ENCODE measurements around the gene FBN1. TPM values are rescaled to one million over a fixed set of nuclear protein-coding genes. Genes with fewer than 3 reads are reported as not detected.
A peak's percentile ranks its signal among the peaks of the same experiment; 100 is the strongest.

Gene FBN1
- total RNA-seq, 4 donors from 2014 or later: 13.0 to 28.0 (median 20.9) TPM

DNA sequence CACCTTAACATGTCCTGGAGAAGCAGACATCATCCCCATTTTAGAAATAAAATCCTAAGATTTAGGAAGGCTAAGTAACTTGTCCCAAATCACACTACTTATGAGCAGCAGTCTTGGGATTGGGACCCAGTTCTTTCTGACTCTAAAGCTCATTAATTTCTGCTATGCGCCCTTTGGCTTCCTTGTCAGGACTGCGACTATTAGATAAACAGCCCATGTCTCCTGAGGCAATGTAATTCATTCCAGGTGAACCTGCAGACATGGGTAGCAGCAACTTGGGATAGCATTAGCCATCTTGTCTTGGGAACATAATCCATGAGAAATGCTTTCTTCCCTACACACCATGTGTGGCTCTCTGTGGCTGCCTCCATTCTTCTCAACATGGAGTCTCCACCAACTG, 32.3 kb upstream of the FBN1 start:
- H3K27ac ChIP-seq: no peak overlapping the region
- in situ Hi-C loops (cut with MboI; ENCODE audit: low sequenced_read_pairs in 4 of 4): no loop called here

DNA sequence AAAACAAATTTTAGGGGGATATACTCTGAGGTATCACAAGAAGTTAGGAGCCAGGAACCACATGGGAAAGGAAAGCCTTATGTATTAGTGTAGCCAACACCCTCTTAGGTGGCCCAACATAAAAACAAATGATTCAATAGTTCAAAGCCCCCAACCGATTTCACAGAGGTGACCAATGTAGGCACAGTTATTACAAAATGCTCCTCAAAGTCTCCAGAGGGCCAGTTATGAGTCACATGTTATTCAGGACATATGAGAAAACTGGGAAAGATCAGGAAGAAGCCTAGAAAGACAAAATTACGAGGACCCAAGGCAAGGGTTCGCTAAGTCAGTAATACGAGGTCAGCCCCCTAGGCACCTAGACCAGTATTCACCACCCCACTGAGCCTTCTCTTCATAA, 29.9 kb upstream of the FBN1 start:
- no peaks in the 10 kb centered on the region for H3K27me3 ChIP-seq

More for the DNA sequence above, 32.3 kb upstream of the FBN1 start:
- no peak for DNase-seq
- Histone ChIP-seq H3K4me3 (no peak overlapping the region), H3K4me1 (no peaks in the 10 kb centered on the region), H3K36me3 (no peaks in the 10 kb centered on the region), H3K9me3 (no peaks in the 10 kb centered on the region), H3K27me3 (no peaks in the 10 kb centered on the region)
- ATAC-seq: no peak
- intact Hi-C loops (cut with DNase I; ENCODE audit: low total_unique reads): no loop called here
- TF ChIP-seq CTCF (IDR thresholded peaks at IDR 0.05 in 4 of 5, conservative IDR thresholded peaks at IDR 0.05 in 1 of 5) (no peak), POLR2A (IDR thresholded peaks at IDR 0.05) (no peak)

GRCh38 chr15:48674876-48675275, 29.4 kb upstream of the FBN1 start:
- DNase-seq (no peak), ATAC-seq (no peak)
- H3K27me3 ChIP-seq: no peaks in the 10 kb centered on the region
- H3K27ac ChIP-seq: no peak overlapping the region
- H3K9me3 ChIP-seq: no peaks in the 10 kb centered on the region
- H3K4me1 ChIP-seq: no peaks in the 10 kb centered on the region
- intact Hi-C loops (cut with DNase I; ENCODE audit: low total_unique reads) (no loop called here), in situ Hi-C loops (cut with MboI; ENCODE audit: low sequenced_read_pairs in 4 of 4) (no loop called here)
- no peaks in the 10 kb centered on the region for H3K36me3 ChIP-seq
- H3K4me3 ChIP-seq: no peak overlapping the region
- TF ChIP-seq CTCF (IDR thresholded peaks at IDR 0.05 in 4 of 5, conservative IDR thresholded peaks at IDR 0.05 in 1 of 5) (no peak), POLR2A (IDR thresholded peaks at IDR 0.05) (no peak)

More for the DNA sequence above, 29.9 kb upstream of the FBN1 start:
- TF ChIP-seq POLR2A (IDR thresholded peaks at IDR 0.05) (no peak), CTCF (IDR thresholded peaks at IDR 0.05 in 4 of 5, conservative IDR thresholded peaks at IDR 0.05 in 1 of 5) (no peak)
- no peak overlapping the region for H3K4me3 ChIP-seq
- H3K9me3 ChIP-seq: no peaks in the 10 kb centered on the region
- H3K27ac ChIP-seq: no peak overlapping the region
- H3K4me1 ChIP-seq: no peaks in the 10 kb centered on the region
- intact Hi-C loops (cut with DNase I; ENCODE audit: low total_unique reads): no loop called here
- no peaks in the 10 kb centered on the region for H3K36me3 ChIP-seq
- ATAC-seq (peak in 1 of 2 donors; percentile 32), DNase-seq (no peak)
- in situ Hi-C loops (cut with MboI; ENCODE audit: low sequenced_read_pairs in 4 of 4): no loop called here

DNA sequence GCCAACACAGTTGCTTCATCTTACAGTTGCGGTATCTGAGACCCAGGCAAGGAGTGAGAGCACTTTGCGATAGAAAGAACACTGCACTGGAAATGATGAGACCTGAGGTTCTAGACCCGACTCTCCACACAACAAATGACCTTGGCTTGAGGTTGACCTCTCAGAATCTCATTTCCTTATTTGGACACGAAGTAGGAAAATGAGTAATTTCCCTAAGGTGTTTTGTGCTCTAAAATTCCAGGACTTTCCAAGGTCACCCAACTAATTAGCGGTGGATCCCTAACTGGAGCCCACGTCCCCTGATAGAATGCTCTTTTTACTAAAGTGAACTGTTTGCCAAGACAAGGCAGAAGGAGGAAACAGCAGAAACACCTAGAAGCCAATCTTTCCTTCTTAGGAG, 26.7 kb upstream of the FBN1 start:
- in situ Hi-C loops (cut with MboI; ENCODE audit: low sequenced_read_pairs in 4 of 4): no loop called here
- Histone ChIP-seq H3K4me3 (no peak overlapping the region), H3K9me3 (no peaks in the 10 kb centered on the region), H3K27me3 (no peaks in the 10 kb centered on the region), H3K27ac (peak overlapping the region; percentile 39 to 60 (median 57)), H3K36me3 (no peaks in the 10 kb centered on the region), H3K4me1 (no peaks in the 10 kb centered on the region)
- DNase-seq (no peak), ATAC-seq (peak in 1 of 2 donors; percentile 46)
- intact Hi-C loops (cut with DNase I; ENCODE audit: low total_unique reads): no loop called here
- TF ChIP-seq CTCF (IDR thresholded peaks at IDR 0.05 in 4 of 5, conservative IDR thresholded peaks at IDR 0.05 in 1 of 5) (no peak), POLR2A (IDR thresholded peaks at IDR 0.05) (no peak)

Measured in gastrocnemius medialis (tissue), 4 donors.